ENCODE results near the gene STAB2. TPM values are rescaled to one million over a fixed set of nuclear protein-coding genes. Genes with fewer than 3 reads are reported as not detected.

The STAB2 gene
- total RNA-seq, 4 donors from 2014 or later, result not detected

DNA sequence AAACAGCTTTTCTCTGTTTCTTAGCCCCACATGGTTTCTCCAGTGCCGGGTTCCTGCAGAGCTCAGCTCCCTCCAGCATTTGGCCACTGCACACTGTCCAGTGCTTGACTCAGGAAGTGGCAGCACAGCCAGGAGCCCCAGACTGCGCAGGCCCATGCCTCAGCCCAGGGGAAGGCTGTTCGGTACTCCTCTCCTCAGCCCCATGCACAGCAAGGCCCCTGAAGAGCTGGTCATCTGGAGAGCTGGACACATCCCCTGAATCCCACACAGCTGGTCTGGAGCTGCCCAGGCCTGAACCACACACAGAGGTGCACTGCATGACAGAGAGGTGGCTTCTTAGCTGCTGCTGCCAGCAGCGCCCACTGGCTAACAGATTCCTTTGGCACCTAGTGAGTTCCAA, 48.3 kb downstream of the STAB2 start:
- no peaks in the 10 kb centered on the region for H3K9me3 ChIP-seq
- DNase-seq, result no peak
- ATAC-seq, result no peak
- H3K4me1 ChIP-seq, result no peaks in the 10 kb centered on the region
- H3K27me3 ChIP-seq, result no peaks in the 10 kb centered on the region
- no peak overlapping the region for H3K27ac ChIP-seq
- in situ Hi-C loops (cut with MboI; ENCODE audit: low sequenced_read_pairs in 4 of 4) (loop anchor here in 1 of 4 donors (10.0 kb wide), 1 partner anchor 249 kb away; no protein-coding TSS in a partner anchor), intact Hi-C loops (cut with DNase I; ENCODE audit: low total_unique reads) (no loop called here)
- no peak overlapping the region for H3K4me3 ChIP-seq
- no peak for TF ChIP-seq POLR2A (IDR thresholded peaks at IDR 0.05)
- no peak for TF ChIP-seq CTCF (IDR thresholded peaks at IDR 0.05 in 4 of 5, conservative IDR thresholded peaks at IDR 0.05 in 1 of 5)
- H3K36me3 ChIP-seq, result no peaks in the 10 kb centered on the region

DNA sequence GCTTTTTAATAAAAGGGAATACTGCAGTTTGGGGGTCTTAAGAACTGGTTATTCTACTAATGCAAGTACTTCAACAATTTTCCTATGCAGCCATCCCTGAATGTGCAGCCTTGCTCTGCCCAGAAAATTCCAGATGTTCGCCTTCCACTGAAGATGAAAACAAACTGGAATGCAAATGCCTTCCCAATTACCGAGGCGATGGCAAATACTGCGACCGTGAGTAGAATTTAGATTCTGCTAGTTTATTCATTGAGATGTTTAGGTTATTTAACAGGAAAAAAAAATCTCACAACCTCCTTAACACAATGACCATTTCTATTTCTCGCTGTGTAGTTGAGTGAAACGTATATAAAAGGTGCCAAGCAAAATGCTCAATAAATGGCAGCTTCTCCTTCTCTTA, 49.9 kb downstream of the STAB2 start:
- no peaks in the 10 kb centered on the region for H3K27me3 ChIP-seq
- H3K9me3 ChIP-seq, result no peaks in the 10 kb centered on the region
- TF ChIP-seq POLR2A (IDR thresholded peaks at IDR 0.05), result no peak
- TF ChIP-seq CTCF (IDR thresholded peaks at IDR 0.05 in 4 of 5, conservative IDR thresholded peaks at IDR 0.05 in 1 of 5), result no peak
- no peaks in the 10 kb centered on the region for H3K4me1 ChIP-seq
- intact Hi-C loops (cut with DNase I; ENCODE audit: low total_unique reads) (no loop called here), in situ Hi-C loops (cut with MboI; ENCODE audit: low sequenced_read_pairs in 4 of 4) (loop anchor here in 1 of 4 donors (10.0 kb wide), 1 partner anchor 248 kb away; no protein-coding TSS in a partner anchor)
- DNase-seq (no peak), ATAC-seq (no peak)
- H3K4me3 ChIP-seq, result no peak overlapping the region
- H3K27ac ChIP-seq, result no peak overlapping the region
- H3K36me3 ChIP-seq, result no peaks in the 10 kb centered on the region

- ATAC-seq (no peak), DNase-seq (no peak)
- Histone ChIP-seq H3K9me3 (no peaks in the 10 kb centered on the region), H3K27me3 (no peaks in the 10 kb centered on the region), H3K27ac (no peak overlapping the region), H3K4me3 (no peak overlapping the region), H3K36me3 (no peaks in the 10 kb centered on the region), H3K4me1 (no peaks in the 10 kb centered on the region)
- in situ Hi-C loops (cut with MboI; ENCODE audit: low sequenced_read_pairs in 4 of 4) (loop anchor here in 1 of 4 donors (10.0 kb wide), 1 partner anchor 247 kb away; no protein-coding TSS in a partner anchor), intact Hi-C loops (cut with DNase I; ENCODE audit: low total_unique reads) (no loop called here)
- TF ChIP-seq POLR2A (IDR thresholded peaks at IDR 0.05) (no peak), CTCF (IDR thresholded peaks at IDR 0.05 in 4 of 5, conservative IDR thresholded peaks at IDR 0.05 in 1 of 5) (no peak)
These were observed 50.4 kb downstream of the STAB2 start for GRCh38 chr12:103637429-103637828.

DNA sequence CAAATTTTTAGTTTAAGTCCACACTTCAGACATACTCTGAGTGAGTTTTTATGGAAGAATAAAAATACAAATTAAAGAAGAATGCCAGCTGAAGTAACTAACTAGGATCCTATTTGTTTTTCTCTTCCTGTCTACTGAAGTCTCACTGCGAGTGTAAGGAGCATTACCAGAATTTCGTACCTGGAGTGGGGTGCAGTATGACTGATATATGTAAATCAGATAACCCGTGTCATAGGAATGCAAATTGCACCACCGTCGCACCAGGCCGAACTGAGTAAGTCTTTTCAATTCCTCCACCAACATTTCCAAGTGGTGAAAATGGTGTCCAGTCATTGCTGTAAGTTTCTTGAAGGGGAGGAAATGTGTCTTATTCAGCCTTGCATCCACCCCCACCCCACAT, 52.9 kb downstream of the STAB2 start:
- intact Hi-C loops (cut with DNase I; ENCODE audit: low total_unique reads) (no loop called here), in situ Hi-C loops (cut with MboI; ENCODE audit: low sequenced_read_pairs in 4 of 4) (loop anchor here in 1 of 4 donors (10.0 kb wide), 1 partner anchor 245 kb away; no protein-coding TSS in a partner anchor)
- H3K36me3 ChIP-seq, result no peaks in the 10 kb centered on the region
- H3K9me3 ChIP-seq, result no peaks in the 10 kb centered on the region
- ATAC-seq (no peak), DNase-seq (no peak)
- no peaks in the 10 kb centered on the region for H3K27me3 ChIP-seq
- no peak overlapping the region for H3K27ac ChIP-seq
- no peak overlapping the region for H3K4me3 ChIP-seq
- no peaks in the 10 kb centered on the region for H3K4me1 ChIP-seq
- no peak for TF ChIP-seq CTCF (IDR thresholded peaks at IDR 0.05 in 4 of 5, conservative IDR thresholded peaks at IDR 0.05 in 1 of 5)
- no peak for TF ChIP-seq POLR2A (IDR thresholded peaks at IDR 0.05)

DNA sequence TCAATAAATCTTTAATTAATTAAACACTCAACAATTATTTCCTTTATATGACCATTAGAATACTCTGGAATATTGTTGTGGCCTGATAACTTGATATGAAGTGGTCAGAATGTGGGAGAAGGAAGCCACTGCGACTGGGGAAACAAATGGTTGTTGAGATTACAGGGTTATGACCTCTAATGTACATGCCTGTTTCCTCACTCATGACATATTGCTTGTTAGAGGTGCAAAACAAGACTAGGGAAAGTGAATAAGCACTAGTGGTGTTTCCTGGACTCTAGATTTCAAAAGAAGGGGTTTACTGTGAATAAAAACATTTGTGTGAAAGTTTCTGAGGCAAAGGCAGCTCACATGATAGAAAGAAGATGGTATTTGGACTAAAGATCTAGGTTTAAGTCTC, 53.3 kb downstream of the STAB2 start:
- TF ChIP-seq CTCF (IDR thresholded peaks at IDR 0.05 in 4 of 5, conservative IDR thresholded peaks at IDR 0.05 in 1 of 5) (no peak), POLR2A (IDR thresholded peaks at IDR 0.05) (no peak)
- Histone ChIP-seq H3K36me3 (no peaks in the 10 kb centered on the region), H3K27ac (no peak overlapping the region), H3K9me3 (no peaks in the 10 kb centered on the region), H3K4me3 (no peak overlapping the region), H3K4me1 (no peaks in the 10 kb centered on the region), H3K27me3 (no peaks in the 10 kb centered on the region)
- DNase-seq (no peak), ATAC-seq (no peak)
- in situ Hi-C loops (cut with MboI; ENCODE audit: low sequenced_read_pairs in 4 of 4) (no loop called here), intact Hi-C loops (cut with DNase I; ENCODE audit: low total_unique reads) (no loop called here)

All from gastrocnemius medialis (tissue), 4 donors.